ENCODE data around the gene RNF152. TPM values are rescaled to one million over a fixed set of nuclear protein-coding genes. Genes with fewer than 3 reads are reported as not detected.

The RNF152 gene
- total RNA-seq, 4 donors from 2014 or later, result 4.6 to 14.3 (median 7.7) TPM

GRCh38 chr18:61883547-61883946 lies 9.3 kb downstream of the RNF152 start:
- no peaks in the 10 kb centered on the region for H3K27me3 ChIP-seq
- WGBS, result 87% methylated on average over 2 of the region's 2 CpGs
- TF ChIP-seq POLR2AphosphoS5 (IDR thresholded peaks at IDR 0.05) (no peak), EP300 (IDR thresholded peaks at IDR 0.05) (no peak), CTCF (IDR thresholded peaks at IDR 0.05) (no peak), POLR2A (IDR thresholded peaks at IDR 0.05; ENCODE audit: low read depth) (no peak)
- DNase-seq (ENCODE audit: extremely low spot score), result no peak
- H3K4me1 ChIP-seq, result no peaks in the 10 kb centered on the region
- no peak overlapping the region for H3K4me3 ChIP-seq
- H3K27ac ChIP-seq (replicated peaks in 1 of 4), result no peak overlapping the region
- H3K9me3 ChIP-seq, result no peaks in the 10 kb centered on the region
- intact Hi-C loops (cut with DNase I), result no loop called here
- H3K36me3 ChIP-seq, result no peaks in the 10 kb centered on the region

GRCh38 chr18:61882296-61883004 lies 10.4 kb downstream of the RNF152 start:
- no peak overlapping the region for H3K27ac ChIP-seq (replicated peaks in 1 of 4)
- H3K27me3 ChIP-seq, result no peaks in the 10 kb centered on the region
- no peaks in the 10 kb centered on the region for H3K9me3 ChIP-seq
- TF ChIP-seq CTCF (IDR thresholded peaks at IDR 0.05) (no peak), POLR2AphosphoS5 (IDR thresholded peaks at IDR 0.05) (no peak)
- no peaks in the 10 kb centered on the region for H3K4me1 ChIP-seq
- intact Hi-C loops (cut with DNase I), result no loop called here
- H3K4me3 ChIP-seq, result no peak overlapping the region
- no peak for DNase-seq (ENCODE audit: extremely low spot score)
- WGBS, result 91% methylated on average over 4 of the region's 4 CpGs
- H3K36me3 ChIP-seq, result no peaks in the 10 kb centered on the region

GRCh38 chr18:61876899-61877298 lies 15.9 kb downstream of the RNF152 start:
- Histone ChIP-seq H3K27ac (replicated peaks in 1 of 4) (no peak overlapping the region), H3K27me3 (no peaks in the 10 kb centered on the region), H3K4me3 (no peak overlapping the region), H3K36me3 (no peaks in the 10 kb centered on the region), H3K4me1 (no peaks in the 10 kb centered on the region), H3K9me3 (no peaks in the 10 kb centered on the region)
- no peak for TF ChIP-seq CTCF (IDR thresholded peaks at IDR 0.05)
- TF ChIP-seq EP300 (IDR thresholded peaks at IDR 0.05), result no peak
- TF ChIP-seq POLR2A (IDR thresholded peaks at IDR 0.05; ENCODE audit: low read depth), result no peak
- TF ChIP-seq POLR2AphosphoS5 (IDR thresholded peaks at IDR 0.05), result no peak
- intact Hi-C loops (cut with DNase I), result no loop called here
- no peak for DNase-seq (ENCODE audit: extremely low spot score)
- WGBS, result 89% methylated on average over 4 of the region's 4 CpGs

- Histone ChIP-seq H3K27ac (replicated peaks in 1 of 4) (no peak overlapping the region), H3K9me3 (no peaks in the 10 kb centered on the region), H3K27me3 (no peaks in the 10 kb centered on the region), H3K4me3 (no peak overlapping the region), H3K4me1 (peaks cover 0 to 5% (median 0%) of the 10 kb centered on the region in 4 donors), H3K36me3 (no peaks in the 10 kb centered on the region)
- WGBS, result 65% methylated on average over 8 of the region's 8 CpGs
- intact Hi-C loops (cut with DNase I), result no loop called here
- TF ChIP-seq POLR2AphosphoS5 (IDR thresholded peaks at IDR 0.05) (no peak), CTCF (IDR thresholded peaks at IDR 0.05) (no peak), EP300 (IDR thresholded peaks at IDR 0.05) (no peak), POLR2A (IDR thresholded peaks at IDR 0.05; ENCODE audit: low read depth) (no peak)
- DNase-seq (ENCODE audit: extremely low spot score), result no peak
Measured at GRCh38 chr18:61870151-61870550, 22.7 kb downstream of the RNF152 start.

GRCh38 chr18:61869636-61870035 lies 23.2 kb downstream of the RNF152 start:
- DNase-seq (ENCODE audit: extremely low spot score), result no peak
- WGBS, result 85% methylated on average over 4 of the region's 4 CpGs
- no peak overlapping the region for H3K27ac ChIP-seq (replicated peaks in 1 of 4)
- intact Hi-C loops (cut with DNase I), result no loop called here
- H3K9me3 ChIP-seq, result no peaks in the 10 kb centered on the region
- no peak for TF ChIP-seq EP300 (IDR thresholded peaks at IDR 0.05)
- TF ChIP-seq POLR2A (IDR thresholded peaks at IDR 0.05; ENCODE audit: low read depth), result no peak
- no peak for TF ChIP-seq POLR2AphosphoS5 (IDR thresholded peaks at IDR 0.05)
- TF ChIP-seq CTCF (IDR thresholded peaks at IDR 0.05), result no peak
- H3K36me3 ChIP-seq, result no peaks in the 10 kb centered on the region
- no peak overlapping the region for H3K4me3 ChIP-seq
- H3K4me1 ChIP-seq, result peaks cover 0 to 5% (median 0%) of the 10 kb centered on the region in 4 donors
- no peaks in the 10 kb centered on the region for H3K27me3 ChIP-seq
